ENCODE data around the gene TEX261.

- TF ChIP-seq CTCF (IDR thresholded peaks at IDR 0.05; ENCODE audit: low read length) (no peak), EZH2phosphoT487 (IDR thresholded peaks at IDR 0.05; ENCODE audit: low read length) (no peak), EZH2 (optimal IDR thresholded peaks at IDR 0.05; ENCODE audit: low read depth, low read length) (no peak)
Observed at GRCh38 chr2:70939001-70939838, 55.5 kb downstream of the TEX261 start.
